Cerebellar nuclear complex (tissue), 1 donor: Measurements from ENCODE around the gene GPR55.

Experiments
- DNase-seq, 2 experiments: peaks; one replicate each; lab custom pipeline; 2025; lab: John Stamatoyannopoulos, UW

GPR55 gene

DNA sequence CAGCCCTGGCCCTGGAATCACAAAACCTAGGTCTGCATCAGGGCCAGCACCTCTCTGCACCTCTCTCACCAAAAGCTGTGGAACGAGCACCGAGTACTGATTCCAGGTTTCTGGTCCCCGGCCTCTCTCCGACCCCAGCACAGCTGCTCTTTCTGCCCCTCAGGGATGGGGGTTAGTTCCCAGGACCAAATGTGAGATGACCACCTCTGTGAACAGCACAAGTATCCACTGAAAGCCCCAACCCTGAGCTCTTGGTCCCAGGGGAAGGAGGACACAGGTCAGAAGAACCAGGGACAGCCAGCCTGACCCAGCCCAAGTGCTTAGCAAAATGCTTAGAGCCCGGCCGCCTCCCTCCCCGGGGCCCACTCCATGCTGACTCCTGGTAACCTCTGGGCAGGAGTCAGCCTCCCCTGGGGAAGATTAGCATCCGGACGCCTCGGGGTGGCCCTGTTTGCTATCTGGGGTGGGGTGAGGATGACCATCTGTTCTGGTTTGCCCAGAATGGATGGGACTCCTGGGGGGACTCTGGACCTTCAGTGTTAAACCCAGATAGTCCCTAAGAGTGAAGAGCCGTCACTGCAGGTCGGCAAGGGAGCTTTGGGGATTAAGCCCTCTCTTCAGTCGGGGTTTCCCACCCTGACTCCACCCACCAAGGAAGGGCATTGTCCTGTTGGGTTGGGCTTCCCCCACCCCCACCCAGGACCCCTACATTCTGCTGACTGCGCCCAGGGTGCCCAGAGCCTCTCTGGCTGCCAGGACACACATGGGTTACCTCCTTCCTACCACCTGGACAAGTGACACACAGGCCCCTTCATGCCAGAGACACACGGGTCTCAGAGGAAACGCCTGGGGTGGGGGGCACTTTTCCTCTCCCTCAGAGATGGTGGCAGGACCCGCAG is 9.4 kb upstream of the GPR55 start:
- DNase-seq = no peak

DNA sequence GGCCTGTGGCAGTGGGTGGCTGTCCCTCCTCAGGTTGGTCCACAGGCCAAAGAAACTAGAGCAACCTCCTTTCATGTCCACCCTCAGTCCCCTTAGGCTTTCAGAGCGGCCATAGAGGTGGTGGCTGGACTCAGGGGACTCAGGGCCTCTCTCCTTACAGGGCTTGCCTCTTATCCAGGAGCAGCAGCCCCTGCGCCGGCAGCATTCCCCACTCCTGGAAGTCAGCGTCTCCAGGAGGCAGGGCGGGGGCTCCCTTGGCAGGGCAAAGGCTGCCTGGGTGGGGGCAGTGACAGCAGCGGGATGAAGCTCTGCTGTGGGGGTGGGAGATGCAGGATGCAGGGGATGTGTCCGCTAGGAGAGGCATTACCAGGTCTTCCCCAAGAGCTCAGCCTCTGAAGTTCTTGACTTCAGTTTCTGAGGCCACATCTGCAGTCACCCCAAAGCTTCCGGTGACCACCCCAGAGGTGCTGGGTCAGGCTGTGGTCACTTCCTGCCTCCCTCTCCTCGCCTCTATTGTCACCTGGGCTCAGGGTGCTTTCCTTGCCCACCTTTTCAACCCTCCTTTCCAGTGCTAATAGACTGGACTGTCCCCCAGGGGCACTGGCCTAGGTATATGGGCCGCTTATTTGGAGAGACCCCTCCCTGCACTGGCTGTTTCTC is 8.6 kb upstream of the GPR55 start:
- no peak for DNase-seq

DNA sequence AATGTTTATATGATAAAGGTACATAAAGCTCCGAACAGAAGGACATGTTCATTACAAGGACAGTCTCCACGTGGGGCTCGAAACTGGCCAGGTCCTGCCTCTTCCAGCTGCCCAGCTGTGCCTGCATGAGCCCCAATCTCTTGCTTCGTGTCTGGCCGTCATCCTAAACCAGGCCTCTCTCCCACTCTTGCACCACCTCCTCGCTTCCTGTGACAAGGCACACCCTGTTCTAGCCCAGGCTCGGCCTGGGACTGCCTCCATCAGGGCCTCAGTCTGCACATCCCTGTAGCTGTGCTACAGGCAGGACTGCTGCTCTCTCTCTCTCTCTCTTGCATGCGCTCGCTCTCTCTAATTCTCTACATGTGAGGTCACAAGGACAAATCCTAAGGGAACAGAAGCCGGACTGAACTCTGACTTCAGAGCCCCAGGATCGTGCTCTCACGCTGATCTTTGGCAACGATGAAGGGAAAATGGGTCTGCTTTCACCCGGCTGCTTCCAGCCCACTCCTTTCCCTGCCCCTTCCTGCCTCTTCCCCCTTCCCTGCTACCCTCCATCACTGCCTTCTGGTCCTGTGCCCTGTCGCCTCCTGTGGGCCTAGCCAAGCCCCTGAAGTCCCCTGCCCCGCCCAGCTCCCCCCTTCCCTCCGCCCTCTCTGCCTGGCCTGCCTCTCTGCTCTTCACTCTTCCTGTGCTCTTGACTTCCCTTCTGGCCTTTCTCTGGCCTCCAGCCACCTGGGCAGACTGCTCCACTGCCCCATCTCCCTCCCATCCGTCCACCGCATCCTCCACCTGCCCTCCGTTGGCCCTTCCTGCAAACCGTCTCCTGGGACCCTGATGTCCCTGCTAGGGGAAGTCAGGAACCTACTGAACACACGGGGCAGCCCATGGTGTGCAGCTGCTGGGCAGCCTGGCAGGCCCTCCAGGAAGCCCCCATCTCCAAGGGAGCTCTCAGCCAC is 7.8 kb upstream of the GPR55 start:
- DNase-seq = no peak

DNA sequence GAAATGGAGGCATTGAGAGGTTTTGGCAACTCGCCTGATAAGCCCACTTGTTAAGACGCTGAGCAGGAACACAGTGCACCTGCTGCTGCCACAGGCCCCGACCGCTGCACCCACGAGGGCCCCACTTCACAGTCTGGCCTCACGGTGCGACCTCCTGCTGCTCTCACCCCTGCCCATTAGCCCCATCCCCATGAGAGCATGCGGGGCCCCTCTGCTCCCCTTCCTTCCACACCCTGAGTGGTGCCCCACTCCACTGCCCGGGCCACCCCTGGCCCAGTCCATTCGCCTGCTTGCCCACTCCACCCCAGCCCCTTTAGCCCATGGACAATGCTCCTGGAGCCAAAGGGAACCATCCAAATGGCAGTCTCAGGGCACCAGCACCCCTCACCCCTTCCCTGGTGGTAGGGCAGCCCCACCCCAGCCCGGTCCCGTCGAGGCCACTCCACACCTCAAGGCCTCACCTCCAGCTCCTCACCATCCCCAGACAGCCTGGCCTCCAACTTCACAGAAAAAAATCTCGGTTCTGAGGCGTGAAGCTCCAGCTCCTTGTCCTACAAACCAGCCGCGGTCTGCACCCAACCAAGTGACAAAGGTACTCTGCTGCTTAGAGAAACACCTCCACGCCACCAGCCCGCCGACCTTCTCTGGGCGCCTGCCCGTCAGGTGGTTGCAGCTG is 6.7 kb upstream of the GPR55 start:
- no peak for DNase-seq

DNA sequence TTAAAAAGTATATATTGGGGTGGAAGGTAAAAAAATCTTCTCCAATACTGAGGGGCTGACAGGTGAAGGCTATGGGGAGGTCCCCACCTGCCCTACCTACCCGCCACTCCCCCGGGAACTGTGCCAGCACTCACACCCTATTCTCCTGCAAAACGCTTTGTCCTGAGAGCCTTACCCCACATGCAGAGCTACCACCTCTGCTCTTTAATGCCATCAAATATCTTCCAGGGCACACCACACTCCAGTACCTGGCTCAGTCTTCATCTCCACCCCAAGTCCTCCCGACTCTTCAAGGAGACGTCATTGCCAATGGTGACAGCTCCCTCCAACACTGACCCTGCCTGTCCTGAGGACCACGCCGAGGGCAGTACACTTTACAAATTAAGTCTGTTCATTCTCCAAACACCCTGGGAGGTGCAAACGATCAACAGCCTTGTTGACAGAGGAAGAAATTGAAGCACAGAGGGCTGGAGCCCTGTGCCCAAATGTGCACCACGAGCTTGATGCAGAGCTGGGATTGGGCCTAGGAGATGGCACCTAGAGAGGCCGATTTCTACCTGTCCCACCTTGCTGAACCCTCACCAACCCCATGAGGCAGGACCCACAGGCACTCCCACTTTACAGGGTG is 6.0 kb upstream of the GPR55 start:
- DNase-seq = no peak

DNA sequence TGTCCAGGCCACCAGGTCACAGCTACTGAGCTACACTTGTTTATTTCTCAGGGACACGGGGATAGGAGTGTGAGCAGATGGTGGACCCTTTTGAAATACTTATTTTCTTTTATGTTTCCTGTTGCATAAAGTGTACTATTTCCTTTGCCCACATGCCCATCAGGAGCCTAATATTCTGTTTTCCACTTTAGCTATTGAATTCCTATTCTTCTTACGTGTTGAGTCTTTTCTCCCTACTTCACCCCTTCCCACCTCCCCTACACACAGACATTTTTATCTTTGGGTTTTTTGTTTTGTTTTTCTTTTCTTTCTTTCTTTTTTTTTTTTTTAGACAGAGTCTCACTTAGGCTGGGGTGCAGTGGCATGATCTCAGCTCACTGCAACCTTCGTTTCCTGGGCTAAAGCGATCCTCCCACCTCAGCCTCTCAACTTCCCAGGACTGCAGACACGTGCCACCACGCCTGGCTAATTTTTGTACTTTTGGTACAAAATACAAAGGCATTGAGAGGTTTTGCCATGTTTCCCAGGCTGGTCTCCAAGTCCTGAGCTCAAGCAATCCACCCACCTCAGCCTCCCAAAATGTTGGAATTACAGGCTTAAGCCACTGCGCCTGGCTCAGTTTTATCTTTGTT is 5.2 kb upstream of the GPR55 start:
- no peak for DNase-seq

DNA sequence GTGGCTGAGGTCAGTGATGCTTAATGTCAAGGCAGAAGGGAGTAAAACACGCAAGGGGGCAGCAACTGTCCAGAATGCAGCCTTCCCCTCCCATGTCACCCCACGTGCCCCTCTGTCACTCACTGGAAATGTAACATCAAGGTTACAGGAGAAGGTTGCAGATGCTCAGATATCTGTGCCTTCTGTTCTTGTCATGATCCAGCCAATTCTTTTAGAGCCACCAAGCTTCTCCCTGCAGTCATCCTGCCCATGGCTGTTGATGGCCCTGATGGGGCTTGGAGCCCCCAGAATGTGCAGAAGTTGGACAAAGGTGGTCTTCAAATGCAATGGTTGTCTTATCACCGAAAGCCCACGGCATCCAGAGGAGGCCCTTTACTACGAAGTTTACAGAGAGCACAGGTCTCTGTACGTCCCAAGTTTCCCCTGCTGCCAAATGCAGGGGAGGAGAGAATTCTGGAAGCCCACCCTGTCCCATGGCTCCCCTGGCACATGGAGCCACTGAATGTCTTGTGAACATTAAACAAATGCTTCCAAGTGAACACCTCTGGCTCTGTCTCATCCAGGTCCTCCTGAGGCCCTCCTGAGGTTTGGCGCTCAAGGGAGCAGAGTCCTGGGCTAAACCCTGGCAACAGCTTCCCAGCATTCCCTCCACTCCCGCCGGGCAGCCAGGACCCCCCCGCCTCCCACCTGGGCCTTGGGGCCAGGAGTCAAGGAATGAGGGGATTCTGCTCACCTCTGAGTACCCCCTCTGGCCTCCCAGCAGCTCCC is 4.5 kb upstream of the GPR55 start:
- DNase-seq = no peak

DNA sequence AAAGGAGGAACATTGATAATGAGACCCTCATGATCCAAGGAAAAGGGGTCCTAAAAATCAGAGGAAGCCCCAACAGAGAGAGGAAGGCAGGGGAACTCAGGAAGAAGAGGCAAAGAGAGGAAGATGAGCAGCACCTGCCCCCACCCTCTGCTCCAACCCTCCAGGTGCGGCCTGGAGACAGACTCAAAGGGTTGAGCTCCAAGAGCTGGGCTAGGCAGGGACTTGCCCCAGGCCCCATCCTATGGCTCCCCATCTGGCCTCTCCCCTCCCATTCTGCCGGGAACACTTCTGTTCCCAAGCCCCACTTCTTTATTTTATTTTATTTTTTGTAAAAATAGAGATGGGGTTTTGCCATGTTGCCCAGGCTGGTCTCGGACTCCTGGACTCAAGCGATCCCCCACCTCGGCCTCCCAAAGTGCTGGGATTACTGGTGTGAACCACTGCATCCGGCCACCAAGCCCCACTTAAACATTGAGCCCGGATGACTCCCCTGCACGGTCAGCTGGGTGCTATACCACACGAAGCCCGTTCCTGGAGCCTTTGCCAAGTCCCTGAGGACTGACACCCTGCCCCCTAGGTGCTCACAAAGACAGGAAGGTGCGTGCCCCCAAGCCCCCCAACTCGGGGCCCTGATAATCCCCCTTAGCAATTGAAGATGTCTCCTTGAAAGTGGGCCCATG is 3.8 kb upstream of the GPR55 start:
- DNase-seq = no peak

DNA sequence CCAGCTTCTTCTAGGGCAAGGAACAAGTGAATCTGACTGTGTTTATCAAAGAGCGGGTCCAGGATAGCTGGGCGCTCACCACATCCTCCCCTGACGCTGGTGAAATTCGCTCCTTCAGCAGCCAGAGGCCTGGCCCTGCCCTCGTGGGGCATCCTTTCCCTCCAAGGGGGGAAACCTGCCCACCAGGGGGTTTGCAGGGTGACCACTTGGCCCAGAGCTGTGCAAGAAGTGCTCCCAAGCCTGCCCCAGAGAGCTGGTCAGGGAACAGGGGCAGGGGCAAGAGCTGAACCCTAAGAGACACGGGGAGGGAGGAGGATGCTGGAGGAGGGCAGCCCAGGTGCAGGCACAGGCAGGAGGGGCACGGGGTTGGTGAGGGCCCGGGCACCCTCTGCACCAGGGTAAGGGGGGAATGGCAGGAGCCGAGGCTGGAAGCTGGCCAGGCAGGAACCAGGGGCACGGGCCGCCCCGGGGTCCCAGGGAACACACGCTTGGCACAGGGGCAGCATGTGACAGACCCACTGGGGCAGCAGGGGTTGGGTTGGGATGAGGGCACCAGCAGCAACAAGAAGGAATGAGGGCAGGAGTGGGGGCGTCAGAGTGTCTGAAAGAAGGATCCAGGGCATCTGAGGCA is 2.8 kb upstream of the GPR55 start:
- DNase-seq = no peak

DNA sequence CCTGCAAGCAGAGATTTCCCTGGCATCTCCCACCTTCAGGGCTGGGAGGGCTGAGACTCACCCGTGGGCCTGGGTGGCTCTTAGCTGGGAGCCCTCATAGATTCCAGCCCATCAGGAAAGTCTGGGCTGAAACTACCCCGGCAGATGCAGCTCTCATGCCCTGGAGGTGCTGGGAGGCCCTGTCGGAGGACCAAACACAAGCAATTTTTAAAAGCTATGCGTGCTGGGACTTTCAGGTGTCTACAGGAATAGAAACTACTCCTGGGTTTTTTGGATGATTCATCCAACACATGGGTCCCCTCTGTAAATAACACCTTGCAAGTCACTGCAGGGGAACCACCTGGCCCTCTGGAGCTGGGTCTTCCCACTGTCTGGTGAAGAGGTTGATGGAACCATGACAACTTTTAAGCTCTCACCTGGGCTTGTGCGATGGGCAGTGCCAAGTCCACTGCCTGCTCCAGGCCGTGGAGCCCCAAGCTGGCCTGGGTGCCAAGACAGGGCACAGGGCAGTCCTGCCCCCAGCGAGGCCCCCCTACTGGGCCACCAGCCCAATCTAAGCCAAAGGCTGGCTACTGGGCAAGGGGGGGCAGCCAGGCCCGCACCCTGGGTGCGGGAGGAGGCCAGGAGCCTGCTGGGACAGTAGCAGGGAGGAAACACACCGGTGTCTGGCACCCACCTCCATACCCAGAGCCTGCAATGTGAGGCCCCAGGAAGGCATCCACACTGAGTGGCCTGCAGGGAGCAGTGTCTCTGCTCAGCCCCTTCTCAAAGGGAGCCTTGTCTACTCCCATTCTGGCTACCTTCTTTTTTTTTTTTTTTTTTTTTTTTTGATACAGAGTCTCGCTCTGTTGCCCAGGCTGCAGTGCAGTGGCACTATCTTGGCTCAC is 1.1 kb upstream of the GPR55 start:
- DNase-seq = no peak

DNA sequence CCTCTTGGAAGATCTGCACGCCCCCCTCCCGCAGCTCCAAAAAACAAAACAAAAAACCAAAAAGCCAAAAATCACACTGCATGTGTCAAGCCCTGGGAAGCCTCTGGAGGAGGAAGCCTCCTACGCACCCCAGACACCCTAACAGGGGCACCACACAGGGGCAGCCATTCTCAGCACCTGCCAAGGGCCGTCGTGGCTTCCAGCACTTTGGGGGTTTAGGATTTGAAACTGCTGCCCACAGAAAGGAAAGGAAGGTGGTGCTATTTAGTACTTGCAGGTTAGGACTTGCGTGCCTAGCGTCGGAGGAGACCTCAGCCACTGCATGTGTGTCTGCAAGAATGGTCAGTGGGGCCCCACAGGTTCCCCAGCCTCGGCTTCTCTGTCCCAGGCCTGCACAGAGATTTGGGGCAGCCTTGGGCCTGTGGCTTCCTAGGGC is 419 bp upstream of the GPR55 start:
- DNase-seq = no peak

DNA sequence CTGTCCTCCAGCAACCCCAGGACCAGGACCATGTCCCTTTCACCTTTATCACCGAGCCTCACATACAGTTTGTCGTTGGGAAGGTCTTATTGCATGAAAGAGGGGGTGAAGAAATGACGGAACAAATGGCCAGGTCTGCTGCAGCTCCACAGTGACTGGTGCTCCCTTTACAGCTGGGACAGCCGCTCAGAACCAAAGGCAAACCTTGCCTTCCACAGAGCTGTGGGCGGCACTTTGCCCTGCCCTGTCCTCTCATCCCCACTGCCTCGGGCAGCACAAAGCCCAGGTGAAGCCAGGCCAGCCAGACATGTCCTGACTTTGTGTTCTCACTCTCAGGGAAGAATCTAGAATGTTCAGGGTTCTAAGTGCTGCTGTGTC is 961 bp downstream of the GPR55 start:
- DNase-seq = no peak

DNA sequence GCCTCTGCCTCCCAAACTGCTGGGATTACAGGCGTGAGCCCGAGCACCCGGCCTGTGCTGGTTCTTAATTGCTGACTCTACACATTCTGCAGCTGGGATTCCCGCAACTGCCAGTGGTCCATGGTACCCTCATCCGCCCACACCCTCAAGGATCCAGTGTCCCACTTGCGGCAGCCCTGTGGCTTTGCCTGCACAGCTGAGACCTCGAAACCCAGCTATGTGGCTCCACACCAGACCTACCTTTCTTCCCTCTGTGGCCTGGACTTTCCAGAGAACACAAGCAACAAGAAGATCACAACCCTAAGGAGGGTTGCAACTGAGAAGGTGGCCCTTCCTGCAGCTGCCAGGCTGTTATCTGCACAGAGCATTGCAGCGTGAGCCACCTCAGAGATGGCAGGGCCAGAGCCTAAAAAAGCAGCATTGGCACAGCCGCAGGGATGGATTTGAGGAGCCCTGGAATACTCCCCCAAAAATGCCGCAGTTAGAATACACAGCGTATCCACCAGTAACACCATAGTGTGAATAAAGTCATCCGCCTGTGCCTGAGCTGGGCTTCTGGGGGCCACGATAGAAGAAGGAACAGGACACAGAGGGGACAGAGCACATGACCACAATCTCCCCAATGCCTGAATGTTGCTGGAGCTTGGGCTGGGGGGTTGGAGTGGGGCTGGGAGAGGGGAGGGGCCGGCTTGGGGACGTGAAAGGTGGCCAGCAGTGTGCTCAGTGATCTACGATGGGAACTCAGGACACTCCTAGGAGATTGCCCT is 1.9 kb downstream of the GPR55 start:
- no peak for DNase-seq

DNA sequence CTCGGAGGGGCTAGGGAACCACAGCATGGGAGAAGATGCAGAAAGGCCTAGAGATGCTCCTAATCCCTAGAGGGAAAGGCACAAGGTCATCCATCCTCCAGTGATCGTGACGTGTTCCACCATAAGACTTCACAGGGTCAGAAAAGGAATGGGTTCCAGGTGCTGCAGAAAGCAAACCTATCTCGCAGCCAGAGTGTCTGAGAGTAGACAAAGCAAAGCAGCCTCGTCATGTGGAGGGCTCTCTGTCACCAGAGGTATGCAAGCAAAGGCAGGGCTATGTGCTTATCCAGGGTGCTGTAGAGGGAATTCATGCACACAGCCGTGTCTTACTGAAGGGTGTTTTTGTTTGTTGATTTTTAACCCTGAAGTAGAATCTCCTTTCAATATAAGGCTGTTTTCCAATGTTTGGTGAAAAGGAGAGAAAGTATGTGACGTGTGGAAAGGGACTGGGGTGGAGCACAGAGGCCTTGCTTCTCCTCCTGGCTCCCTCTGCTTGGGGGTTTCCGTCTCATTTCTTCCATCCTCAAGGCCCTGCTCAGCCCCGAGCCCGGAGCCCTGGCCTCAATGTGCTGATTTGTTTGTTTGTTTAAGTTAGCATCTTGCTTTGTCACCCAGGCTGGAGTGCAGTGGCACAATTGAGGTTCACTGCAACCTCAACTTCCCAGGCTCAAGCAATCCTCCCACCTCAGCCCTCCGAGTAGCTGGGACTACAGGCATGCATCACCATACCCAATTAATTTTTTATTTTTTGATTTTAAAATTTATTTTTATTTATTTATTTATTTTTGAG is 3.0 kb downstream of the GPR55 start:
- DNase-seq = no peak

DNA sequence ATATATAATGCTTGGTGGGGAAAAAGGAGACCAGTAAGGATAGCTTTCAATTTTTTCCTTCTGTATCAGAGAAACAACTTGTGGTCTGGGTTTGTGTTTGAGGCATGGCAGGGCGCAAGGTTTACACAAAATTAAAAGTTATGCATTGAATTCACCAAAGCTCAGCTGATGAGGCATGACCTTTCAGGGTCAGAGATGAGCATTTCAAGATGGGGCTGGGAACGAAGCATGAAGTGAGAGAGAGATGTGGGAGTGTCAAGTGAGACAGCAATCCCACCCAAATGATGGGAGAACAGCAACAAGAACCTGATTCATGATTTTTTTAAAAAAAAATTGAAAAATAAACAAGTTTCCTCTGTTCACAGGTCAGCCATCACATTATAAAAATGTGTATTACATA is 4.9 kb downstream of the GPR55 start:
- DNase-seq = no peak

DNA sequence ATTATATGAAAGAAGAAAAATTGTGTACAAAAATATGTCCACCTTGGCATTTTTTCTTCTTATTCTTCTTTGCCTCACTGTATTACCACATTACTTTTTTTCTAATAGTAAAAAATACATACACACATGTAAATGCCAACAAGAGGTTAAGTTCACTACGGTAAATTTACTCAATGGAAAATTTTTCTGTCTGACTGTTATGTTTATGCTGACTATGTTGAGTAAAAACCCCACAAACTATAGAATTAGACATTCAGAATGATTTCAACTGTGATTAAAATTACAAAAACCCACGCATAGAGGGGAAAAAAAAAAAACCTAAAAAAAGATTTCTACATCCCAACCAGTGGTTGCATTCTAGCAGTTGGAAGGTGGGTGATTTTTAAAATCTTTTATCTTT is 5.4 kb downstream of the GPR55 start:
- no peak for DNase-seq
